ENCODE results near the gene PTH1R.

- TF ChIP-seq CTCF (IDR thresholded peaks at IDR 0.05) (no peak), EP300 (IDR thresholded peaks at IDR 0.05) (no peak), USF2 (IDR thresholded peaks at IDR 0.05) (no peak), MAX (IDR thresholded peaks at IDR 0.05) (no peak), SMC3 (IDR thresholded peaks at IDR 0.05) (no peak), CBX8 (IDR thresholded peaks at IDR 0.05) (no peak), ELK1 (IDR thresholded peaks at IDR 0.05; ENCODE audit: low read depth, low read length) (no peak), POLR2A (IDR thresholded peaks at IDR 0.05; ENCODE audit: low read length) (no peak), HEYL (CRISPR knock-in tag; IDR thresholded peaks at IDR 0.05) (no peak), ZFP36 (IDR thresholded peaks at IDR 0.05; ENCODE audit: borderline replicate concordance, partially characterized antibody) (no peak), HDAC2 (IDR thresholded peaks at IDR 0.05) (no peak)
Observed at GRCh38 chr3:46854555-46854991, 22.9 kb upstream of the PTH1R start.
